Measurements from ENCODE around the gene MGAT5. TPM values are rescaled to one million over a fixed set of nuclear protein-coding genes. Genes with fewer than 3 reads are reported as not detected.

MGAT5 gene
- total RNA-seq, 6 donors from 2014 or later = 25.3 to 65.5 (median 41.3) TPM

- no peak for ATAC-seq (ENCODE audit: low FRiP score in 2 of 2)
These were observed 98.0 kb downstream of the MGAT5 start for GRCh38 chr2:134351899-134352298.

GRCh38 chr2:134352844-134353243 lies 99.0 kb downstream of the MGAT5 start:
- TF ChIP-seq CTCF (IDR thresholded peaks at IDR 0.05) = no peak
- ATAC-seq (ENCODE audit: low FRiP score in 2 of 2) (no peak), DNase-seq (no peak)
- H3K36me3 ChIP-seq = peaks cover 0 to 20% (median 0%) of the 10 kb centered on the region in 4 donors
- WGBS, 2 donors = 92 to 93% methylated on average over 3 of the region's 3 CpGs
- H3K9me3 ChIP-seq = no peaks in the 10 kb centered on the region
- no peak overlapping the region for H3K27ac ChIP-seq
- H3K4me1 ChIP-seq = no peaks in the 10 kb centered on the region
- no peak overlapping the region for H3K4me3 ChIP-seq
- no peaks in the 10 kb centered on the region for H3K27me3 ChIP-seq

More at GRCh38 chr2:134351899-134352298, 98.0 kb downstream of the MGAT5 start:
- Histone ChIP-seq H3K36me3 (peaks cover 0 to 20% (median 0%) of the 10 kb centered on the region in 4 donors), H3K27ac (no peak overlapping the region), H3K4me1 (no peaks in the 10 kb centered on the region), H3K27me3 (no peaks in the 10 kb centered on the region), H3K4me3 (no peak overlapping the region), H3K9me3 (no peaks in the 10 kb centered on the region)
- DNase-seq = no peak
- WGBS, 2 donors = 87 to 100% methylated on average over 2 of the region's 2 CpGs
- TF ChIP-seq POLR2AphosphoS5 (IDR thresholded peaks at IDR 0.05) (no peak), POLR2A (IDR thresholded peaks at IDR 0.05) (no peak), CTCF (IDR thresholded peaks at IDR 0.05) (no peak), EP300 (IDR thresholded peaks at IDR 0.05) (no peak)

GRCh38 chr2:134354611-134355010 lies 100.7 kb downstream of the MGAT5 start:
- DNase-seq (no peak), ATAC-seq (ENCODE audit: low FRiP score in 2 of 2) (no peak)
- H3K27me3 ChIP-seq = no peaks in the 10 kb centered on the region
- no peak overlapping the region for H3K27ac ChIP-seq
- peaks cover under 1 to 7% (median 4%) of the 10 kb centered on the region in 4 donors for H3K4me1 ChIP-seq
- H3K36me3 ChIP-seq = peaks cover 0 to 20% (median 0%) of the 10 kb centered on the region in 4 donors
- TF ChIP-seq POLR2A (IDR thresholded peaks at IDR 0.05) (no peak), EP300 (IDR thresholded peaks at IDR 0.05) (no peak), CTCF (IDR thresholded peaks at IDR 0.05) (no peak), POLR2AphosphoS5 (IDR thresholded peaks at IDR 0.05) (no peak)
- H3K9me3 ChIP-seq = no peaks in the 10 kb centered on the region
- whole genome bisulfite sequencing, 2 donors = 95% methylated on average over 3 of the region's 3 CpGs
- no peak overlapping the region for H3K4me3 ChIP-seq

- ATAC-seq (ENCODE audit: low FRiP score in 2 of 2) = no peak
- H3K27ac ChIP-seq = no peak overlapping the region
- no peak for DNase-seq
- peaks cover 0 to 9% (median 0%) of the 10 kb centered on the region in 4 donors for H3K36me3 ChIP-seq
- 94 to 97% methylated on average over 3 of the region's 3 CpGs for WGBS, 2 donors
- TF ChIP-seq EP300 (IDR thresholded peaks at IDR 0.05) = no peak
- no peak for TF ChIP-seq POLR2AphosphoS5 (IDR thresholded peaks at IDR 0.05)
- TF ChIP-seq POLR2A (IDR thresholded peaks at IDR 0.05) = no peak
- TF ChIP-seq CTCF (IDR thresholded peaks at IDR 0.05) = no peak
- H3K4me3 ChIP-seq = no peak overlapping the region
- peaks cover 6 to 23% (median 13%) of the 10 kb centered on the region in 4 donors for H3K4me1 ChIP-seq
- no peaks in the 10 kb centered on the region for H3K9me3 ChIP-seq
- H3K27me3 ChIP-seq = no peaks in the 10 kb centered on the region
These were observed 103.9 kb downstream of the MGAT5 start for GRCh38 chr2:134357814-134358213.

GRCh38 chr2:134359367-134360081 lies 105.7 kb downstream of the MGAT5 start:
- TF ChIP-seq CTCF (IDR thresholded peaks at IDR 0.05) (no peak), POLR2A (IDR thresholded peaks at IDR 0.05) (no peak), POLR2AphosphoS5 (IDR thresholded peaks at IDR 0.05) (no peak), EP300 (IDR thresholded peaks at IDR 0.05) (no peak)
- ATAC-seq (ENCODE audit: low FRiP score in 2 of 2) = peak; percentile 48 to 87
- Histone ChIP-seq H3K27ac (no peak overlapping the region), H3K4me1 (peaks cover 6 to 23% (median 13%) of the 10 kb centered on the region in 4 donors), H3K36me3 (peaks cover 0 to 9% (median 4%) of the 10 kb centered on the region in 4 donors), H3K4me3 (no peak overlapping the region), H3K9me3 (no peaks in the 10 kb centered on the region), H3K27me3 (no peaks in the 10 kb centered on the region)
- peak in 1 of 2 donors; percentile 70 for DNase-seq
- 42 to 66% methylated on average over 7 to 10 of the region's 10 CpGs for WGBS, 2 donors
